Activated naive CD8-positive, alpha-beta T cell (primary cell): ENCODE data around the gene WDR75.
A peak's percentile ranks its signal among the peaks of the same experiment; 100 is the strongest.

Experiments used
- H3K27ac Mint-ChIP-seq: one replicate; pipeline ENCODE4 v1.8.0; 2021; ENCODE audit warnings: mixed read lengths
- H3K27me3 Mint-ChIP-seq: one replicate; pipeline ENCODE4 v1.8.0; 2021; ENCODE audit warnings: mixed read lengths
- H3K36me3 Mint-ChIP-seq: one replicate; pipeline ENCODE4 v1.8.0; 2021; ENCODE audit warnings: mixed read lengths
- H3K4me1 Mint-ChIP-seq: one replicate; pipeline ENCODE4 v1.8.0; 2021; ENCODE audit warnings: low read depth, mixed read lengths
- H3K4me3 Mint-ChIP-seq: one replicate; pipeline ENCODE4 v1.8.0; 2021; ENCODE audit warnings: mild to moderate bottlenecking, mixed read lengths
- H3K9me3 Mint-ChIP-seq: one replicate; pipeline ENCODE4 v1.8.0; 2021; ENCODE audit warnings: low read depth, mixed read lengths

Gene WDR75

GRCh38 chr2:189440947-189441708 lies at the start of gene WDR75:
Gene WDR75, plus strand, starts transcription at chr2:189441474. Its CDS starts 19 bp downstream, at chr2:189441493.
- H3K4me3 Mint-ChIP-seq: no peak within 1 kb of the TSS
- no peak within 1 kb of the TSS for H3K27ac Mint-ChIP-seq
- H3K36me3 Mint-ChIP-seq: peaks cover 3% of the 10 kb centered on the region
- no peaks in the 10 kb centered on the region for H3K27me3 Mint-ChIP-seq
- peaks cover 21% of the 10 kb centered on the region for H3K4me1 Mint-ChIP-seq
- H3K9me3 Mint-ChIP-seq: no peaks in the 10 kb centered on the region

- no peak overlapping the region for H3K27ac Mint-ChIP-seq
- H3K36me3 Mint-ChIP-seq: peaks cover 2% of the 10 kb centered on the region
- no peaks in the 10 kb centered on the region for H3K27me3 Mint-ChIP-seq
- H3K9me3 Mint-ChIP-seq: peaks cover 2% of the 10 kb centered on the region
- peaks cover 7% of the 10 kb centered on the region for H3K4me1 Mint-ChIP-seq
- no peak overlapping the region for H3K4me3 Mint-ChIP-seq
Measured at GRCh38 chr2:189393440-189394111, 47.7 kb upstream of the WDR75 start.

- H3K27me3 Mint-ChIP-seq: no peaks in the 10 kb centered on the region
- peaks cover 4% of the 10 kb centered on the region for H3K9me3 Mint-ChIP-seq
- peaks cover 2% of the 10 kb centered on the region for H3K36me3 Mint-ChIP-seq
- H3K4me3 Mint-ChIP-seq: no peak overlapping the region
- peak overlapping the region; percentile 59 for H3K27ac Mint-ChIP-seq
- peaks cover 7% of the 10 kb centered on the region for H3K4me1 Mint-ChIP-seq
Measured at GRCh38 chr2:189394525-189394924, 46.7 kb upstream of the WDR75 start.

GRCh38 chr2:189402932-189403331 lies 38.3 kb upstream of the WDR75 start:
- Mint-ChIP-seq H3K4me1 (peaks cover 14% of the 10 kb centered on the region), H3K4me3 (no peak overlapping the region), H3K27me3 (no peaks in the 10 kb centered on the region), H3K9me3 (peaks cover 4% of the 10 kb centered on the region), H3K36me3 (peaks cover 9% of the 10 kb centered on the region), H3K27ac (no peak overlapping the region)

- H3K27ac Mint-ChIP-seq: no peak overlapping the region
- H3K27me3 Mint-ChIP-seq: no peaks in the 10 kb centered on the region
- peaks cover 39% of the 10 kb centered on the region for H3K4me1 Mint-ChIP-seq
- no peak overlapping the region for H3K4me3 Mint-ChIP-seq
- peaks cover 3% of the 10 kb centered on the region for H3K36me3 Mint-ChIP-seq
- H3K9me3 Mint-ChIP-seq: no peaks in the 10 kb centered on the region
Measured at GRCh38 chr2:189406586-189407233, 34.6 kb upstream of the WDR75 start.

GRCh38 chr2:189407281-189408209 lies 33.7 kb upstream of the WDR75 start:
- Mint-ChIP-seq H3K4me1 (peaks cover 43% of the 10 kb centered on the region), H3K4me3 (no peak overlapping the region), H3K27me3 (no peaks in the 10 kb centered on the region), H3K9me3 (no peaks in the 10 kb centered on the region), H3K27ac (peak overlapping the region; percentile 58), H3K36me3 (peaks cover 3% of the 10 kb centered on the region)

GRCh38 chr2:189408294-189408693 lies 33.0 kb upstream of the WDR75 start:
- Mint-ChIP-seq H3K27me3 (no peaks in the 10 kb centered on the region), H3K36me3 (peaks cover 3% of the 10 kb centered on the region), H3K4me1 (peaks cover 43% of the 10 kb centered on the region), H3K9me3 (no peaks in the 10 kb centered on the region), H3K4me3 (no peak overlapping the region), H3K27ac (no peak overlapping the region)

GRCh38 chr2:189409131-189409530 lies 32.1 kb upstream of the WDR75 start:
- H3K4me1 Mint-ChIP-seq: peaks cover 43% of the 10 kb centered on the region
- no peak overlapping the region for H3K4me3 Mint-ChIP-seq
- H3K36me3 Mint-ChIP-seq: peaks cover 3% of the 10 kb centered on the region
- H3K27ac Mint-ChIP-seq: peak overlapping the region; percentile 75
- no peaks in the 10 kb centered on the region for H3K9me3 Mint-ChIP-seq
- no peaks in the 10 kb centered on the region for H3K27me3 Mint-ChIP-seq

GRCh38 chr2:189409647-189410046 lies 31.6 kb upstream of the WDR75 start:
- Mint-ChIP-seq H3K9me3 (no peaks in the 10 kb centered on the region), H3K4me1 (peaks cover 43% of the 10 kb centered on the region), H3K27me3 (no peaks in the 10 kb centered on the region), H3K36me3 (no peaks in the 10 kb centered on the region), H3K4me3 (no peak overlapping the region), H3K27ac (peak overlapping the region; percentile 38)

GRCh38 chr2:189411860-189412259 lies 29.4 kb upstream of the WDR75 start:
- no peak overlapping the region for H3K4me3 Mint-ChIP-seq
- peaks cover 39% of the 10 kb centered on the region for H3K4me1 Mint-ChIP-seq
- no peaks in the 10 kb centered on the region for H3K27me3 Mint-ChIP-seq
- no peaks in the 10 kb centered on the region for H3K36me3 Mint-ChIP-seq
- H3K27ac Mint-ChIP-seq: peak overlapping the region; percentile 76
- no peaks in the 10 kb centered on the region for H3K9me3 Mint-ChIP-seq

- Mint-ChIP-seq H3K36me3 (no peaks in the 10 kb centered on the region), H3K27me3 (no peaks in the 10 kb centered on the region), H3K4me1 (peaks cover 33% of the 10 kb centered on the region), H3K4me3 (no peak overlapping the region), H3K27ac (no peak overlapping the region), H3K9me3 (no peaks in the 10 kb centered on the region)
Measured at GRCh38 chr2:189412330-189412953, 28.8 kb upstream of the WDR75 start.

GRCh38 chr2:189413249-189413648 lies 28.0 kb upstream of the WDR75 start:
- Mint-ChIP-seq H3K4me1 (peaks cover 25% of the 10 kb centered on the region), H3K4me3 (no peak overlapping the region), H3K9me3 (no peaks in the 10 kb centered on the region), H3K27ac (no peak overlapping the region), H3K27me3 (no peaks in the 10 kb centered on the region), H3K36me3 (no peaks in the 10 kb centered on the region)

- peaks cover 4% of the 10 kb centered on the region for H3K9me3 Mint-ChIP-seq
- H3K36me3 Mint-ChIP-seq: peaks cover 4% of the 10 kb centered on the region
- no peaks in the 10 kb centered on the region for H3K4me1 Mint-ChIP-seq
- H3K27me3 Mint-ChIP-seq: no peaks in the 10 kb centered on the region
- no peak overlapping the region for H3K27ac Mint-ChIP-seq
- no peak overlapping the region for H3K4me3 Mint-ChIP-seq
Measured at GRCh38 chr2:189421644-189422043, 19.6 kb upstream of the WDR75 start.

GRCh38 chr2:189424961-189425360 lies 16.3 kb upstream of the WDR75 start:
- no peaks in the 10 kb centered on the region for H3K4me1 Mint-ChIP-seq
- peaks cover 6% of the 10 kb centered on the region for H3K36me3 Mint-ChIP-seq
- H3K27me3 Mint-ChIP-seq: no peaks in the 10 kb centered on the region

More at GRCh38 chr2:189424961-189425360, 16.3 kb upstream of the WDR75 start:
- Mint-ChIP-seq H3K27ac (no peak overlapping the region), H3K4me3 (no peak overlapping the region), H3K9me3 (peaks cover 4% of the 10 kb centered on the region)
